AG04449 (cell line): Measurements from ENCODE around the gene TMEM183A.

Experiments
- CTCF ChIA-PET: fragments of 350-600 bp; formaldehyde crosslinking; extraction: SDS; loops from one replicate; lab custom pipeline; 2021; ENCODE audit warnings: antibody characterized with exemption; lab: Yijun Ruan, JAX
- POLR2A ChIA-PET: fragments of 400-600, 350-600 bp; formaldehyde crosslinking; extraction: SDS; loops from one replicate; lab custom pipeline; 2020; ENCODE audit warnings: antibody characterized with exemption, inconsistent platforms; lab: Yijun Ruan, JAX
- DNase-seq: peaks from one replicate; pipeline ENCODE4 v3.0.0-alpha.2; 2010; ENCODE audit warnings: low read depth, low spot score
- H3K4me3 ChIP-seq: 2 replicates; pipeline ENCODE4 v1.5.1; 2011; ENCODE audit warnings: low read depth, mild to moderate bottlenecking, control low read depth, low read length
- TF ChIP-seq, protein P1 (sequence below): IDR thresholded peaks from one replicate; pipeline ENCODE4 v1.5.1; 2011; ENCODE audit warnings: mild to moderate bottlenecking, moderate library complexity, low read length, control low read depth, inconsistent platforms; ENCODE audit not compliant: insufficient read depth; ENCODE audit errors: missing control alignments

The TMEM183A gene

GRCh38 chr1:203031467-203031866, 24.3 kb downstream of the TMEM183A start:
- ChIA-PET CTCF (interaction anchor here (7.7 to 8.8 kb wide), 2 partner anchors 9 to 237 kb away, joined by 91 to 98 read pairs; no protein-coding TSS in a partner anchor), POLR2A (no interaction called here)
- TF ChIP-seq, protein P1, sequence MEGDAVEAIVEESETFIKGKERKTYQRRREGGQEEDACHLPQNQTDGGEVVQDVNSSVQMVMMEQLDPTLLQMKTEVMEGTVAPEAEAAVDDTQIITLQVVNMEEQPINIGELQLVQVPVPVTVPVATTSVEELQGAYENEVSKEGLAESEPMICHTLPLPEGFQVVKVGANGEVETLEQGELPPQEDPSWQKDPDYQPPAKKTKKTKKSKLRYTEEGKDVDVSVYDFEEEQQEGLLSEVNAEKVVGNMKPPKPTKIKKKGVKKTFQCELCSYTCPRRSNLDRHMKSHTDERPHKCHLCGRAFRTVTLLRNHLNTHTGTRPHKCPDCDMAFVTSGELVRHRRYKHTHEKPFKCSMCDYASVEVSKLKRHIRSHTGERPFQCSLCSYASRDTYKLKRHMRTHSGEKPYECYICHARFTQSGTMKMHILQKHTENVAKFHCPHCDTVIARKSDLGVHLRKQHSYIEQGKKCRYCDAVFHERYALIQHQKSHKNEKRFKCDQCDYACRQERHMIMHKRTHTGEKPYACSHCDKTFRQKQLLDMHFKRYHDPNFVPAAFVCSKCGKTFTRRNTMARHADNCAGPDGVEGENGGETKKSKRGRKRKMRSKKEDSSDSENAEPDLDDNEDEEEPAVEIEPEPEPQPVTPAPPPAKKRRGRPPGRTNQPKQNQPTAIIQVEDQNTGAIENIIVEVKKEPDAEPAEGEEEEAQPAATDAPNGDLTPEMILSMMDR: no peak
- no peak overlapping the region for H3K4me3 ChIP-seq
- no peak for DNase-seq

- no peak for DNase-seq
- TF ChIP-seq, protein P1: no peak
- CTCF ChIA-PET: interaction anchor here (11.5 to 14.3 kb wide), 3 partner anchors 139 to 234 kb away, joined by 209 to 392 read pairs (median 392); partner anchors contain the start of gene MYBPH
- POLR2A ChIA-PET: no interaction called here
- no peak overlapping the region for H3K4me3 ChIP-seq
Observed at GRCh38 chr1:203033287-203033686, 26.1 kb downstream of the TMEM183A start.

DNA sequence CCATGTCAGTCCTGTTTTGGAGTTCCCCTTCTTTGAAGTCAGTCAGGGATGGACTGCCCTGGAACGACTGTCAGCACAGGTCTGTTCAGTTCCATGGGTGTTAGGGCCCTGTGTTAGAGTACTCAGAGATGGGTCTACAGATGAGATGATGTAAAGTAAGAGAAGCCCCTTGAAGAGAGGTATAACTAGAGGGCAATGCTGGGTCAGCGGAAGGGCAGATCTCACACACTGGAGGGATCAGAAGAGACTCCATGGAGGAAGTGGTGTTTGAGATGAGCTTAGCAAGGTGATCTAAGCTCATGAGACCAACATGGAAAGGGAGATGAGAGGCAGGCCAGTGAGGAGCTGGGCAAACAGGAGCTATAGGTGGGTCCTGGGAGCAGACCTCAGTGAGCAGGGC, 26.7 kb downstream of the TMEM183A start:
- CTCF ChIA-PET: interaction anchor here (1.1 to 14.3 kb wide), 5 partner anchors 10 to 233 kb away, joined by 4 to 392 read pairs (median 209); partner anchors contain the start of gene MYBPH
- POLR2A ChIA-PET: interaction anchor here (0.6 kb wide), 1 partner anchor 27 kb away, joined by 3 read pairs; the partner anchor contains the start of gene TMEM183A
- DNase-seq: no peak
- TF ChIP-seq, protein P1: no peak
- no peak overlapping the region for H3K4me3 ChIP-seq

GRCh38 chr1:203034422-203035110, 27.4 kb downstream of the TMEM183A start:
- no peak overlapping the region for H3K4me3 ChIP-seq
- DNase-seq: no peak
- ChIA-PET POLR2A (interaction anchor here (0.6 kb wide), 1 partner anchor 27 kb away, joined by 3 read pairs; the partner anchor contains the start of gene TMEM183A), CTCF (interaction anchor here (1.1 to 14.3 kb wide), 7 partner anchors 8 to 232 kb away, joined by 4 to 392 read pairs (median 14); partner anchors contain the start of genes MYBPH and PPFIA4)
- TF ChIP-seq, protein P1: no peak

DNA sequence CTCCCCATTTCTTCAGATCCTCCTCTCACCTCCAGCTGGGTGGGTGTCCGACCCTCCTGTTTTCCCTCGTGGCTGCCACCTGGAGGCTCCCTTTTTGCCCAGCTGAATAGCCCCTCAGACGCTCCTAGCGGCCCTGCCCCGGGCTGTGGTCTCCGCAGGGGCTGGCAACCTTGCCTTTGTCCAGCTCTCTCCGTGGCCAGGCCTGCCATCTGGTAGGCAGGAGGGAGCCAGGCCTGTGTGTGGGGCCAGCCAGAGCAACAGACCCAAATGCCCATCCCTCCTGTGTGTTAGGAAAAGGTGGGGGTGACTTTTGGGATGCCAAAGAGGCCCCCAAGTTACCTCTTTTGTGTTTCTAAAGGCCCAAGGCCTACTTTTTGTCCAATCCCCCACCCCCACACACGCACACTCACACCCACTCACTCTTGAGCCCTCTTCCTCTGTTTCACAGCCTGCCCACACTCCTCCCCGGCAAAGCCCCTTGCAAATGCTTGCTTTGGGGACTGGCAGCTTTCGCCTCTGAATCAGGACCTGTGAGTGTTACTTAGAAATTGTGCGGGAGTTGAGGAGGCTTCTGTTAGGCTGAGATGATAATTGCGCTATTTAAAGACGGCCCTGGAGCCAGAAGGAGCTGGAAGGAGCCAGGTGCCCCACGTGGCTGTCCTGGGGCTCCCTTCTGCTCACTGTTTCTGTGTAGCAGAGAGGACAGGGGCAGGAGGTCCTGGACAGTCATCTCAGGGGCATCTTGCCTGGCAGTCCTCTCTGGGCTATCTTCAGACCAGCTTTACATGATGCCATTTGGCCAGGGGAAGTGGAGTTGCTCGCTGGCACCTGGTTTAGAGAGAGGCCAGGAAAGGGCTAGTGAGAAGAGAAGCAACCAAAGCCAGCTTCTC, 28.2 kb downstream of the TMEM183A start:
- DNase-seq: no peak
- TF ChIP-seq, protein P1: no peak
- ChIA-PET CTCF (interaction anchor here (0.7 to 14.3 kb wide), 12 partner anchors 8 to 232 kb away, joined by 3 to 392 read pairs (median 6); partner anchors contain the start of genes MYBPH and PPFIA4), POLR2A (interaction anchor here (1.4 kb wide), 1 partner anchor 9 kb away, joined by 4 read pairs; the partner anchor contains the start of gene PPFIA4)
- no peak overlapping the region for H3K4me3 ChIP-seq
